IgD-negative memory B cell (primary cell): ENCODE results near the gene FGF18. TPM values are rescaled to one million over a fixed set of nuclear protein-coding genes. Genes with fewer than 3 reads are reported as not detected.
"Not testable (repeated sequence)": the region's sequence is repeated elsewhere in the genome, so short reads cannot be mapped to it uniquely, and the experiment has no call there.

Experiments used
- H3K27ac Mint-ChIP-seq, 3 donors: one replicate each; pipeline ENCODE4 v1.8.0; 2020 to 2022; ENCODE audit warnings: mild to moderate bottlenecking in 3 of 3, mixed read lengths in 3 of 3, moderate library complexity in 1 of 3
- H3K27me3 Mint-ChIP-seq: one replicate; pipeline ENCODE4 v1.8.0; 2021; ENCODE audit warnings: mixed read lengths
- H3K36me3 Mint-ChIP-seq: one replicate; pipeline ENCODE4 v1.8.0; 2020; ENCODE audit warnings: mild to moderate bottlenecking, mixed read lengths
- H3K4me1 Mint-ChIP-seq, 3 donors: one replicate each; pipeline ENCODE4 v1.8.0; 2020 to 2022; ENCODE audit warnings: mixed read lengths in 3 of 3, mild to moderate bottlenecking in 1 of 3
- H3K4me3 Mint-ChIP-seq, 4 donors: one replicate each; pipeline ENCODE4 v1.8.0; 2020 to 2022; ENCODE audit warnings: mild to moderate bottlenecking in 4 of 4, mixed read lengths in 4 of 4, moderate library complexity in 3 of 4
- H3K9me3 Mint-ChIP-seq, 3 donors: one replicate each; pipeline ENCODE4 v1.8.0; 2020 to 2021; ENCODE audit warnings: mixed read lengths in 3 of 3, mild to moderate bottlenecking in 1 of 3
- polyA plus RNA-seq: library from polyadenylated mRNA; unstranded; fragments of 300-500 nt; fragmentation: Illumina TruSeq; gene quantifications from one replicate; pipeline ENCODE4 v1.2.3, GENCODE V29; 2021

FGF18 gene
- polyA plus RNA-seq, 1 donor from 2014 or later: not detected

DNA sequence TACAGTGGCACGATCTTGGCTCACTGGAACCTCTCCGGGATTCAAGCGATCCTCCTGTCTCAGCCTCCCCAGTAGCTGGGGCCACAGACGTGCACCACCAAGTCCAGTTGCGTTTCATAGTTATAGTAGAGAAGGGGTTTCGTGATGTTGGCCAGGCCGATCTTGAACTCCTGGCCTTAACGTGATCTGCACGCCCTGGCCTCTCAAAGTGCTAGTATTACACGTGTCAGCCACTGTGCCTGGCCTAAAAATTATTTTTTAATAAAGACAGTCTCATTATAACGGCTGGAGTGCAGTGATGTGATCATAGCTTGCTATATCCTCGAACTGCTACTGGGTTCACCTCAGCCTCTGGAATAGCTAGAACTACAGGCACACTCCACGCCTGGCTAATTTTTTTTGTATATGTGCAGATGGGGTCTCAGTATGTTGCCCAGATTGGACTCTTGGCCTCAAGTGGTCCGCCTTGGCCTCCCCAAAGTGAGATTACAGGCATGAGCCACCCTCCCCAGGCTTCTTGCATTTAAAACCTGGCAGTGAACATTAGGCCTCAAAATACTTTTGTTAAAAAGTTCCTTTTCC, 27.4 kb upstream of the FGF18 start:
- Mint-ChIP-seq H3K27me3 (peaks cover 2% of the 10 kb centered on the region), H3K4me1 (peaks cover 44 to 50% (median 44%) of the 10 kb centered on the region in 3 donors), H3K9me3 (no peaks in the 10 kb centered on the region), H3K36me3 (peaks cover 9% of the 10 kb centered on the region), H3K27ac (peak overlapping the region; percentile 53 to 81 (median 73)), H3K4me3 (peak overlapping the region in 3 of 4 donors; percentile 2 to 80 (median 39))

GRCh38 chr5:171392585-171393159, 26.8 kb upstream of the FGF18 start:
- no peaks in the 10 kb centered on the region for H3K9me3 Mint-ChIP-seq
- H3K4me1 Mint-ChIP-seq: peaks cover 47 to 53% (median 47%) of the 10 kb centered on the region in 3 donors
- peak overlapping the region in 3 of 4 donors; percentile 2 to 80 (median 39) for H3K4me3 Mint-ChIP-seq

GRCh38 chr5:171395042-171395441, 24.4 kb upstream of the FGF18 start:
- H3K27ac Mint-ChIP-seq: peak overlapping the region in 2 of 3 donors; percentile 53 to 73
- no peaks in the 10 kb centered on the region for H3K27me3 Mint-ChIP-seq
- peak overlapping the region in 1 of 4 donors; percentile 11 for H3K4me3 Mint-ChIP-seq
- no peaks in the 10 kb centered on the region for H3K9me3 Mint-ChIP-seq
- peaks cover 36 to 46% (median 40%) of the 10 kb centered on the region in 3 donors for H3K4me1 Mint-ChIP-seq
- peaks cover 14% of the 10 kb centered on the region for H3K36me3 Mint-ChIP-seq

More at GRCh38 chr5:171392585-171393159, 26.8 kb upstream of the FGF18 start:
- H3K27ac Mint-ChIP-seq: peak overlapping the region in 2 of 3 donors; percentile 73 to 81
- H3K36me3 Mint-ChIP-seq: peaks cover 11% of the 10 kb centered on the region
- peaks cover 1% of the 10 kb centered on the region for H3K27me3 Mint-ChIP-seq

DNA sequence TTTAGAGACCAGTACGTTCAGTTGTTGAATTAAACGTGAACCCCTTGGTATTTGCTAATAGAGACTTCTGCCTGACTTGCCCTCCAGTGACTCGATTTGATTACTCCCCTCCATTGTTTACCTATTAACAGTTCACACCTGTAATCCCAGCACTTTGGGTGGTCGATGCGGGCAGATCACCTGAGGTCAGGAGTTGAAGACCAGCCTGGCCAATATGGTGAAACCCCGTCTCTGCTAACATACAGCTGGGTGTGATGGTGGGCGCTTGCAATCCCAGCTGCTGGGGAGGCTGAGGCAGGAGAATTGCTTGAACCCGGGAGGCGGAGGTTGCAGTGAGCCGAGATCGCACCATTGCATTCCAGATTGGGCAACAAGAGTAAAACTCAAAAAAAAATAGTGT, 22.9 kb upstream of the FGF18 start:
- H3K27me3 Mint-ChIP-seq, H3K27ac Mint-ChIP-seq, H3K9me3 Mint-ChIP-seq: not testable (repeated sequence)
- peaks cover 17% of the 10 kb centered on the region for H3K36me3 Mint-ChIP-seq
- H3K4me1 Mint-ChIP-seq: peaks cover 29 to 34% (median 29%) of the 10 kb centered on the region in 3 donors
- H3K4me3 Mint-ChIP-seq: peak overlapping the region in 2 of 4 donors; percentile 22 to 28

- Mint-ChIP-seq H3K9me3 (no peaks in the 10 kb centered on the region), H3K27me3 (no peaks in the 10 kb centered on the region), H3K4me1 (peaks cover 30 to 34% (median 31%) of the 10 kb centered on the region in 3 donors), H3K27ac (no peak overlapping the region), H3K36me3 (peaks cover 20% of the 10 kb centered on the region), H3K4me3 (peak overlapping the region in 2 of 4 donors; percentile 22 to 28)
Measured at GRCh38 chr5:171397190-171397589, 22.3 kb upstream of the FGF18 start.

DNA sequence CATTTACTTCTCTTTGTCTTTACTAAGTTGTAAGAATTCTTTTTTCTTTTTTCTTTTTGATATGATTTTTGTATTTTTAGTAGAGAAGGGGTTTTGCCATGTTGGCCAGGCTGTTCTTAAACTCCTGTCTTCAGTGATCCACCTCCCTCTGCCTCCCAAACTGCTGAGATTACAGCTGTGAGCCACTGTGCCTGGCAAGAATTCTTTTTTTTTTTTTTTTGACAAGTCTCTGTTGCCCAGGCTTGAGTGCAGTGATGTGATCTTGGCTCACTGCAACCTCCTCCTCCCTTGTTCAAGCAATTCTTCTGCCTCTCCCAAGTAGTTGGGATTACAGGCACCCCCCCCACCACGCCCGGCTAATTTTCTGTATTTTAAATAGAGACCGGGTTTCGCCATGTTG, 21.8 kb upstream of the FGF18 start:
- H3K27ac Mint-ChIP-seq: peak overlapping the region in 1 of 3 donors; percentile 80
- no peaks in the 10 kb centered on the region for H3K27me3 Mint-ChIP-seq
- no peak overlapping the region for H3K4me3 Mint-ChIP-seq
- peaks cover 20% of the 10 kb centered on the region for H3K36me3 Mint-ChIP-seq
- peaks cover 27 to 31% (median 29%) of the 10 kb centered on the region in 3 donors for H3K4me1 Mint-ChIP-seq
- no peaks in the 10 kb centered on the region for H3K9me3 Mint-ChIP-seq

- H3K4me1 Mint-ChIP-seq: peaks cover 21 to 25% (median 23%) of the 10 kb centered on the region in 3 donors
- H3K27ac Mint-ChIP-seq: peak overlapping the region in 1 of 3 donors; percentile 80
- not testable (repeated sequence) for H3K4me3 Mint-ChIP-seq, H3K9me3 Mint-ChIP-seq, H3K27me3 Mint-ChIP-seq
- peaks cover 15% of the 10 kb centered on the region for H3K36me3 Mint-ChIP-seq
Measured at GRCh38 chr5:171398660-171399059, 20.8 kb upstream of the FGF18 start.

DNA sequence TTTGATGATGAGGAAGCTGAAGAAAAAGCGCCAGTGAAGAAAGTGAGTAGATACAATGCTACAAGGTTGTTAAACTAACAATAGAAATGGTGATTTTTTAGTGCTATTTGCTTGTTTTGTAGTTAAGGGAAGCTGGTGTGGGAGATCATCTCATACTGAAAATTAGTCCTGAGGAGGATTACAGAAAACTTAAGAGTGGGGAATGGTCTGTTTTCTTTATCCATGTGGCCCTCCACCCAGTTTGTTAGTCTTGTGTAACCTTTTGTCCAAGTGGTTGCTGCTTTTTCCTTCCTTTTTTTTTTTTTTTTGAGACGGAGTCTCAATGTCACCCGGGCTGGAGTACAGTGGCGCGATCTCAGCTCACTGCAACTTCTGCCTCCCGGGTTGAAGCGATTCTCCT, 19.3 kb upstream of the FGF18 start:
- Mint-ChIP-seq H3K36me3 (peaks cover 15% of the 10 kb centered on the region), H3K4me3 (no peak overlapping the region), H3K27me3 (no peaks in the 10 kb centered on the region), H3K9me3 (no peaks in the 10 kb centered on the region), H3K4me1 (peaks cover 21 to 25% (median 23%) of the 10 kb centered on the region in 3 donors), H3K27ac (peak overlapping the region in 1 of 3 donors; percentile 73)

GRCh38 chr5:171401167-171401947, 18.1 kb upstream of the FGF18 start:
- Mint-ChIP-seq H3K4me3 (no peak overlapping the region), H3K27ac (peak overlapping the region in 1 of 3 donors; percentile 39), H3K4me1 (peaks cover 18 to 30% (median 21%) of the 10 kb centered on the region in 3 donors), H3K9me3 (no peaks in the 10 kb centered on the region), H3K36me3 (peaks cover 12% of the 10 kb centered on the region), H3K27me3 (no peaks in the 10 kb centered on the region)

GRCh38 chr5:171402751-171403150, 16.7 kb upstream of the FGF18 start:
- not testable (repeated sequence) for H3K36me3 Mint-ChIP-seq, H3K27me3 Mint-ChIP-seq, H3K9me3 Mint-ChIP-seq, H3K27ac Mint-ChIP-seq, H3K4me3 Mint-ChIP-seq
- H3K4me1 Mint-ChIP-seq: peaks cover 9 to 23% (median 16%) of the 10 kb centered on the region in 3 donors

DNA sequence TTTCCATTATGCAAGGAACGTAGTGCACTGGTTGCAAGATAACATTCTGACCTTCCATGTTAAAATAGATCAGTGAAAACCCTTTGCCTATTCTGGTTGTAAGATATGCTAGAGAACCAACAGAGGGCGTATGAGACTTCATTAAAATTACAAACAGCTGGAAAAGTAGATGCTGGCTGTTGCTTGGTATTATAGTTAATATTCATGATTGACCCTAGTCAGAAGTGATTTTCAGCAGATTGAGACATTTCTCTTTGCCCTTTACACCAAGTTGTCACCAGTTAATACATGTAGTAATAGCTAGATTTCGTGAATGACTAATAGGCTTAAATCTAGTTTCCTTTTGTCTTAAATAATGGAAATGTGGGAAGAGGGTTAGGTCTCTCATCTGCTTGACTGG, 13.8 kb upstream of the FGF18 start:
- Mint-ChIP-seq H3K4me3 (no peak overlapping the region), H3K4me1 (peaks cover 4 to 14% (median 9%) of the 10 kb centered on the region in 3 donors), H3K36me3 (peaks cover 8% of the 10 kb centered on the region), H3K9me3 (no peaks in the 10 kb centered on the region), H3K27ac (peak overlapping the region in 1 of 3 donors; percentile 61), H3K27me3 (no peaks in the 10 kb centered on the region)

GRCh38 chr5:171407234-171407633, 12.2 kb upstream of the FGF18 start:
- no peak overlapping the region for H3K27ac Mint-ChIP-seq
- peaks cover 2% of the 10 kb centered on the region for H3K36me3 Mint-ChIP-seq
- peaks cover 0 to 14% (median 6%) of the 10 kb centered on the region in 3 donors for H3K4me1 Mint-ChIP-seq

DNA sequence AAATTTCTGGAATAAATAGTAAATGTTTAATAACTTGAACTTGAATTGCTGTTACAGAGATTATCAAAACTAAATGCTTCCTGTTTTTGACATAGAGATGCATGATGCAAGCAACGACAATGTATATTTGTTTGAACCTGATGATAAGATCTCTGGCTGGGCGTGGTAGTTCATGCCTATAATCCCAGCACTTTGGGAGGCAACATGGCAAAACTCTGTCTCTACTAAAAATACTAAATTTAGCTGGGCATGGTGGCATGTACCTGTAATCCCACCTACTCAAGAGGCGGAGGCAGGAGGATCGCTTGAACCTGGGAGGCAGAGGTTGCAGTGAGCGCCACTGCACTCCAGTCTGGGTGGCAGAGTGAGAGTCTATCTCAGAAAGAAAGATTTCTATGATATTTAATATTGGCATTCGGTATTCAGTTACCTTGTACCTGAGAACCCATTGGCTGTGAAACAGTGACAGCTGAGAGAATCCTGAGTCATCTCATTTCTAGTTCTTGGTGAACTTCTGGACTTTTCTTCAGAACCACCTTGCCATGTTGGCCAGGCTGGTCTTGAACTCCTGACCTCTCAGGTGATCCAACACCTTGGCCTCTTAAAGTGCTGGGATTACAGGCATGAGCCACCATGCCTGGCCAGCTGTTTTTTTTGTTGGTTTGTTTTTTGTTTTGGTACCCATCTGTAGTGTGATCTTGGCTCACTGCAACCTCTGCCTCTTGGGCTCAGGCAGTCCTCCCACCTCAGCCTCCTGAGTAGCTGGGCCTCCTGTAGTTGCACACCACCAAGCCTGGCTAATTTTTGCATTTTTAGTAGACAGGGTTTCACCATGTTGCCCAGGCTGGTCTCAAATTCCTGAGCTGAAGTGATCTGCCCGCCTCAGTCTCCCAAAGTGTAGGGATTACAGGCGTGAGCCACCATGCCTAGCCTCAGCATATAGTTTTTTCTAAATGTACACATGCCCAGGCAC, 10.0 kb upstream of the FGF18 start:
- H3K36me3 Mint-ChIP-seq: peaks cover 5% of the 10 kb centered on the region
- H3K9me3 Mint-ChIP-seq: no peaks in the 10 kb centered on the region
- no peak overlapping the region for H3K4me3 Mint-ChIP-seq
- no peaks in the 10 kb centered on the region for H3K27me3 Mint-ChIP-seq
- H3K4me1 Mint-ChIP-seq: peaks cover 0 to 14% (median 6%) of the 10 kb centered on the region in 3 donors
- peak overlapping the region in 2 of 3 donors; percentile 51 to 83 for H3K27ac Mint-ChIP-seq

More at GRCh38 chr5:171407234-171407633, 12.2 kb upstream of the FGF18 start:
- Mint-ChIP-seq H3K4me3 (no peak overlapping the region), H3K27me3 (no peaks in the 10 kb centered on the region), H3K9me3 (no peaks in the 10 kb centered on the region)

DNA sequence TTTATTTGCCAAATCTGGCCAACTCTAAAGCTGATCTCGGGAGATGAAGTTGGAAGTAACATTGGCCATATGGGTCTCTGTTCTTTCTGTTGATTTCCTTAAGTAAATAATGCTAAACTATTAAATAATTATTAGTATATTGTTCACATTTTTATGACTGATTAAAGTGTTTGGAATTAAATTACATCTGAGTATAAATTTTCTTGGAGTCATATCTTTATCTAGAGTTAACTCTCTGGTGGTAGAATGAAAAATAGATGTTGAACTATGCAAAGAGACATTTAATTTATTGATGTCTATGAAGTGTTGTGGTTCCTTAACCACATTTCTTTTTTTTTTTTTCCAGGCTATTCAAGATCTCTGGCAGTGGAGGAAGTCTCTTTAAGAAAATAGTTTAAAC, 9.3 kb upstream of the FGF18 start:
- H3K27ac Mint-ChIP-seq: no peak overlapping the region
- peaks cover 5% of the 10 kb centered on the region for H3K36me3 Mint-ChIP-seq
- H3K27me3 Mint-ChIP-seq: no peaks in the 10 kb centered on the region
- H3K9me3 Mint-ChIP-seq: no peaks in the 10 kb centered on the region
- peaks cover 0 to 14% (median 6%) of the 10 kb centered on the region in 3 donors for H3K4me1 Mint-ChIP-seq
- no peak overlapping the region for H3K4me3 Mint-ChIP-seq
